GM21786 (cell line): ENCODE data around the gene VCAM1.
"Not testable (repeated sequence)": the region's sequence is repeated elsewhere in the genome, so short reads cannot be mapped to it uniquely, and the experiment has no call there.

Experiments
- ATAC-seq: cut with Tn5 transposase; IDR thresholded peaks from one replicate; pipeline ENCODE4 v1.9.1; 2021; ENCODE audit not compliant: unreplicated experiment

The VCAM1 gene

DNA sequence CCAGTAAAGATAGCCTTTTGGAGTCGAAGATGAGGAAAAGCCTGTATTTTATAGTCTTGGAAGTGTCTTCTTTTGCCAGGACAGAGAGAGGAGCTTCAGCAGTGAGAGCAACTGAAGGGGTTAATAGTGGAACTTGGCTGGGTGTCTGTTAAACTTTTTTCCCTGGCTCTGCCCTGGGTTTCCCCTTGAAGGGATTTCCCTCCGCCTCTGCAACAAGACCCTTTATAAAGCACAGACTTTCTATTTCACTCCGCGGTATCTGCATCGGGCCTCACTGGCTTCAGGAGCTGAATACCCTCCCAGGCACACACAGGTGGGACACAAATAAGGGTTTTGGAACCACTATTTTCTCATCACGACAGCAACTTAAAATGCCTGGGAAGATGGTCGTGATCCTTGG lies at the start of gene VCAM1:
TSS of gene VCAM1 (plus strand) at position 253 of the 400 bp plus-strand sequence. CDS start at position 372, 119 bp downstream.
- peak; percentile 54 for ATAC-seq

GRCh38 chr1:100670083-100670482 lies 49.5 kb upstream of the VCAM1 start:
- no peak for ATAC-seq

GRCh38 chr1:100671601-100672000 lies 47.9 kb upstream of the VCAM1 start:
- ATAC-seq, result no peak

DNA sequence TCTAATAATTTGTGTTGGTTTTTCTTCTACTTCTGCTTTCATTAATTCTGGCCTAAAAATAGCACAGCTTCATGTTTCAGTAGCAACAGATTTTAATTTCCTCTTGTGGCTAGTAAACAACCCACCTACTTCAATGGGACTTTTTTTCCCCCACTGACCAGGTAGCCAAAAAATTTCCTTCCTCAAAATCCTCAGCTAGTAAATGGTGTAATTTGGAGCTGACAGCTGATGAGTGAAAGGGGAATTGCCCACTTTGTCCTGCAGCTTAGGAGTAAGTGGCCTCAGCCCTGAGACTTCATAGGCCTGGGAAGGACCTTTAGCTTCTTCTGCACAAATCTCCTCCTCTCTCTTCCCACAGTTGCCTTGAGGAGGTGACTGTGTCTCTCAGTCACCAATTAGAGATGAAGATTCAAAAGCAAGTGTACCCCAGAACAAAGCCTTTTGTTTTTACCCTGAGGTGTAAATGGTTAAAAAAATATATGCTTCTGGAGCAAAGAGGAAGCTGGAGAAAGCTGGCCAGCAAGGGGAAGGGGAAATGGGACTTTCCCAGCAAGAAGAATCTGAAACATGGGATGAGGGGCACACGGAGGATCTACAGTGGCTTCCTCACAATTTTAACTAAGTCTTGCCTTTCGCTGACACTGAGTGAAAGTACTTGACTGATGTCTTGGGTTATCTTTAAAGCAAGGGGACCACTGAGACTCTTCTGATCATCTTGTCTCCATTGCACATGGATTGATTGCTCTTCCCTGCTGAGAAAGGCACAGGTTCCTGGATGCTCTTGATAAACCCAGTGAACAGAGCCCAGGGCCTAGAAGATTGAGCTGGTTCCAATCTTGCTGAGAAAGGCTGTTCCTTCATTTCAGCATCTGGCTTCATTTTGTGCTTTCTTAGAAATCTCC lies 35.8 kb upstream of the VCAM1 start:
- ATAC-seq, result no peak

- ATAC-seq, result no peak
These were observed 19.8 kb upstream of the VCAM1 start for GRCh38 chr1:100699744-100700143.

DNA sequence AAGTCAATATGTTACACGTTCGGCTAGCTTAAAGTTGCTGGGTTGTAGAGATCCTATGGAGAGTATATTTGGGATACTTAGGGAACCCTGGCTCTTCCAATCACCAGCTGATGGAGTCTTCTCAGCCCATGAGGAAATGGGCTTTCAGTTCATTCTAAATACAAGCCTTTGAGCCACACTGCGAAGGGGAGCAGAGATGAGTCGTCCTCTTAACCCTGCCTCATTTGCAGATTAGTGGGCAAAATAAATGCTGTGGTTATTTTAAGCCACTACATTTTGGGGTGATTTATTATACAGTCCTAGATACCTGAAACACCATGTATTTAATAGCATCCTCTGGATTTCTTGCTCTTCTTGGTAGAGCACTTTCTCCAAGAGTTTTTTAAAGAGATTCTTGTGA lies 19.0 kb upstream of the VCAM1 start:
- ATAC-seq, result no peak

DNA sequence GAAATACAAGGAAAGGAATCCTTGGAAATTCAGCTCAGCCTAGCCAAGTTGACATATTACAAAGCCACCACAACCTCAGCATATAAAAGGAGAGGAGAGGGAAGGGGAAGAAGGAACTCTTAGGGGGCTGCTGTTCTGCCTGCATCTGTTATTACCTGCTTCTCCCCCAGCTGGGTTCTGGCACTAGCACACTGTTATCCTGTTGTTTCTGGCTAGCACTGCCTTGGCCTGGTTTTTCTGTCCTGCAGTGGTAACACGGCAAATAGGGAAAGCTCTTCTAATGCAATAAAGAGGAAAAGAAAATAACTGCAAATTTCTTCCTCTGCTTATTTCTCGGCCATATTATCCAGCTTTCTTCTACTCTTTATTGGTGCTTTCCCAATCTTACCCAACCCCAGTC lies 16.5 kb upstream of the VCAM1 start:
- ATAC-seq, result no peak

DNA sequence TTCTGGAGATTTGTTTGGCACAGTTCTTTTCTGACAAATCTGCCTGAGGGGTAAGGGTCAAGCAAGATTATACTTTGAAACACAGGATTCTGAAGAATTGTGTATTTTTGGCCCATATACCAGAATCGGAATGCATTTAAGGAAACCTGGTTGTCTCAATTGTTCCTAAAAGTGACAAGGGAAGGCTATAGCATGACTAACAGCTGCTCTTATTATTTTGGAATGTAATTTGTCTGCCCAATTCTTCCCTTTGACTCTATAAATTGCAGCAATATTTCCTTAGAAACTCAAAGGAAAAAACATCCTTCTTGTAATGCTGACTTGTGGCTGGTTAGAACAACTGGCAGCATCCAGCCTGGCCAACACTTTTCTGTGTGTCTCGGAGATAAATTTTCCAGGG lies 15.8 kb upstream of the VCAM1 start:
- ATAC-seq, result no peak

DNA sequence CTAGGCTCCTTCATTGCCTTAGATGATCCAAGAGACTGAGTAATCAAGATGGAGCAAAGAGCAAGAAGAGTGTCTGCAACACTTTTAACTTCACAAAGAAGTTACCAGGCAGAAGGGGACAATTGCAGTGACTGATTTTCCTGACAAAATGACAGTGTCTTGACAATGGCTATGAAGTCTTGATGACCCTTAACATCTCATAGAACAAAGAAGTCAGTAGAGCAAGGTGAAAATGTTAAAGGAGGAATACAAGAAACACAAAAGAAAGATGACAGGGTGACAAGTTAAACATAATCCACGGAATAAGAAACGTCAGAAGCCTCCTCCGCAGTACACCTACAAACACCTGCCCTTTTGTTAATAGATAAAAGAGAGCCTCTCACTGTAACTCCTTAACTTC lies 15.1 kb upstream of the VCAM1 start:
- ATAC-seq, result no peak

DNA sequence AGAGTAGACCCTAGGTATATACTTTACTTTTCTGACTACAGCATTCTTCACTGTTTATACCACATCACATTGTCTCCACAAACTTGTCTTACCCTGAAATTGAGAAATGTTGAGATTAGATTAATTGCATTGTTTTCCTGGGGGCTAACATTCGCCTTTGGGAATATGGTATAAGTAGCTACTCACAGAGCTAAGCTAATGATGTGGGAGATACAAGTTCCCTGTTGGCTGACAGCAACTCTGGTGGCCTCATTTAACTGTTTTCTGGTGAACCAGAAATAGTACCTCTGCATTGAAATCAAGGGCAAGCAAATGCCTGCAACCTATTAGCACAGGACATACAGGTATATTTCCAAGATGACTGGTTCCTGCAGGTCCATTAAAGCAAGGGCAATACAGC lies 13.2 kb upstream of the VCAM1 start:
- no peak for ATAC-seq

DNA sequence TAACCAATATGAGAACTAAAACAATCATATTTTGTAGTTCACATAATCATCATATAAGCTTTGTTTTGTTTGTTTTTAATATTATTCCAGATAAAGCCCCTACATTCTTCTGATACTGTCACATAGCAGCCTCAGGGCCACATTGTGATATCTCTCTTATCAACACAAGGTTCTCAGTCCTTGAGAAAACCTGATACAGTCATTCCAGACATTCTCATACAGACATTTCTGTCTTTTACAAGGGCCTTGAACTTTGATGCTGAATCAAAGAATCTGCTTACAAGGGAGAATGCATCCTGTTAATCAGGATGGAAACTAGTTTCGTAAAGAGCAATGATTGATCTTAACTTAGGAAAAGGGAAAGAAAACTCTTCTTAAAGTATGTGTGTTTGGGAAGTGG lies 12.7 kb upstream of the VCAM1 start:
- no peak for ATAC-seq

GRCh38 chr1:100708476-100709062 lies 11.0 kb upstream of the VCAM1 start:
- no peak for ATAC-seq

- no peak for ATAC-seq
These were observed 8.4 kb upstream of the VCAM1 start for GRCh38 chr1:100710906-100711682.

- not testable (repeated sequence) for ATAC-seq
These were observed 6.5 kb upstream of the VCAM1 start for GRCh38 chr1:100713027-100713426.

GRCh38 chr1:100713626-100714025 lies 5.9 kb upstream of the VCAM1 start:
- ATAC-seq, result no peak

GRCh38 chr1:100714599-100714998 lies 4.9 kb upstream of the VCAM1 start:
- no peak for ATAC-seq

GRCh38 chr1:100717218-100717617 lies 2.3 kb upstream of the VCAM1 start:
- no peak for ATAC-seq

- no peak for ATAC-seq
These were observed 961 bp upstream of the VCAM1 start for GRCh38 chr1:100718581-100718980.

- ATAC-seq, result no peak
These were observed 559 bp downstream of the VCAM1 start for GRCh38 chr1:100720101-100720500.

DNA sequence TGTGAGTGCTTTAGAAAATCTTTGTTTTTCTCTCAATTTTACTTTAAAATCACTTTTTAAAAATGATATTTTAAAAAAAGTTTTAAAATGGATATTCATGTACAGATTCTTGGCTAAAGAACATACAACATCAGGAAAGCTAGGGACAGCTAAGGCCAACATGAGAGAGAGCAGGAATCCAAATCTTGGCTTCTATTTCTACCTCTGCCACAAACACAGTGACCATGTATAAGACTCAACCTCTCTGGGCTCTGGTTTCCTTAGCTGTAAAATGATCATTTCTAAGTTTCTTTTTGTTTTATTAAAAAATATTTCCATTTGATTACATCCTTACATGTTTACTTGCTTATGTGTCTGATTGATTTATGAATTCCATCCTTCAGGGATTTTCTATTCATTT lies 1.2 kb downstream of the VCAM1 start:
- ATAC-seq, result no peak

DNA sequence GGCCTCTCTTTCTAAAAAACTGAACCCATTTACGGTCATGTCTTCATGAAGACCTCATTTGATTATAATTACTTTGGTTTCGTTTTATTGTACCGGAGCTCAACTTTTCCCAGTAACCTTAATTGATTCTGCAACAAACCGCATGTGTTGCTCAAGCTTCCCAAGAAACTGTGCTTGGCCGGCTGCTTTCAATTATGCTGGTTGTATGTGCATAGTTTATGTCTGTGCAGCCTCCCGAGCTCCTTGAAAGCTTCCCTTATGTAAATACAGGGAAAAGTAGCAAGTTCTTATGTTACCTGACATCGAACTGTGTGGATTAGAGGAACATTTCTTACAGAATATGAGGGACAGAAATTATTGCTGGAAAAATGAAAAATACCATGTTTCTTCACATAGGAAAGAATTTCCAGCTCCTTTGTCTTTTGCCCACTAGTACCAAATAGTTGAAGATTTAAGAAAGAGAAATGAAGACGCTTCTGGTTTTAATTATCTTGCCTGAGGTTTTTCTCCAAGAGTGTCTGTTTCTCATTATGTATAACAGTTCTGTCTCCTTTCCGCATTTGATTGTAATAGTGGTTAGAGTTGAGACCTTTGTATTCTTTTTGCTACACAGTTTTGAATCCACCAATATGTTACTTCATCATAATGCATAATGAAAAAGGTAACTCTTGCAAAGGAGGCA lies 2.1 kb downstream of the VCAM1 start:
- ATAC-seq, result no peak
